GM13976 (cell line): ENCODE measurements around the gene TP53TG3E.
"Not testable (repeated sequence)": the region's sequence is repeated elsewhere in the genome, so short reads cannot be mapped to it uniquely, and the experiment has no call there.

Experiments
- DNase-seq: peaks from one replicate; pipeline ENCODE4 v3.0.0; 2012; ENCODE audit warnings: low spot score
- in situ Hi-C: fragments of 300-500 bp; cut with MboI; formaldehyde crosslinking; loops from one replicate; pipeline ENCODE4 v1.12.0; 2022; ENCODE audit warnings: low sequenced_read_pairs, mixed read lengths, inconsistent platforms; ENCODE audit not compliant: unreplicated experiment

The TP53TG3E gene, protein sequence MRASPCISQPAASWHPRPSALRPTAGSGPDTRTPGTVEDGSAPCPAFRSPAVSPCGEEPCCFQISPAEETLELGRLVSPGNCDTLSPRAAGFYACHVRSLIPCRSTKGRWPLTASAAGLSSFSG

GRCh38 chr16:33304006-33304405 is at the start of gene TP53TG3E:
Gene TP53TG3E (plus strand): TSS chr16:33304306. CDS start chr16:33304374, 68 bp downstream.
- DNase-seq, in situ Hi-C loops: not testable (repeated sequence)

DNA sequence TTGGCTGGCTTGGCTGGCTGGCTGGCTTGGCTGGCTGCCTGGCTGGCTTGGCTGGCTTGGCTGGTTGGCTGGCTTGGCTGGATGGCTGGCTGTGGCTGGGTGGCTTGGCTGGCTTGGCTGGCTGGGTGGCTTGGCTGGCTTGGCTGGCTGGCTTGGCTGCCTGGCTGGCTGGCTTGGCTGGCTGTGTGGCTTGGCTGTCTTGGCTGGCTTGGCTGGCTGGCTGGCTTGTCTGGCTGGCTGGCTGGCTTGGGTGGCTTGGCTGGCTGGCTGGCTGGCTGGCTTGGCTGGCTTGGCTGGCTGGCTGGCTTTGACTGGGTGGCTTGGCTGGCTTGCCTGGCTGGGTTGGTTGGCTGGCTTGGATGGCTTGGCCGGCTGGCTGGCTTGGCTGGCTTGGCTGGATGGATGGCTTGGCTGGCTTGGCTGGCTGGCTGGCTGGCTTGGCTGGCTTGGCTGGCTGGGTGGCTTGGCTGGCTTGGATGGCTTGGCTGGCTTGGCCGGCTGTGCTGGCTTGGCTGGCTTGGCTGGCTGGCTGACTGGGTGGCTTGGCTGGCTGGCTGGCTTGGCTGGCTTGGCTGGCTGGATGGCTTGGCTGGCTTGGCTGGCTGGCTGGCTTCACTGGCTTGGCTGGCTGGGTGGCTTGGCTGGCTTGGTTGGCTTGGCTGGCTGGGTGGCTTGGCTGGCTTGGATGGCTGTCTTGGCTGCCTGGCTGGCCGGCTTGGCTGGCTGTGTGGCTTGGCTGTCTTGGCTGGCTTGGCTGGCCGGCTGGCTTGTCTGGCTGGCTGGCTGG is 32.3 kb downstream of the TP53TG3E start:
- DNase-seq, in situ Hi-C loops: not testable (repeated sequence)

GRCh38 chr16:33337627-33338542 is 33.8 kb downstream of the TP53TG3E start:
- in situ Hi-C loops, DNase-seq: not testable (repeated sequence)

DNA sequence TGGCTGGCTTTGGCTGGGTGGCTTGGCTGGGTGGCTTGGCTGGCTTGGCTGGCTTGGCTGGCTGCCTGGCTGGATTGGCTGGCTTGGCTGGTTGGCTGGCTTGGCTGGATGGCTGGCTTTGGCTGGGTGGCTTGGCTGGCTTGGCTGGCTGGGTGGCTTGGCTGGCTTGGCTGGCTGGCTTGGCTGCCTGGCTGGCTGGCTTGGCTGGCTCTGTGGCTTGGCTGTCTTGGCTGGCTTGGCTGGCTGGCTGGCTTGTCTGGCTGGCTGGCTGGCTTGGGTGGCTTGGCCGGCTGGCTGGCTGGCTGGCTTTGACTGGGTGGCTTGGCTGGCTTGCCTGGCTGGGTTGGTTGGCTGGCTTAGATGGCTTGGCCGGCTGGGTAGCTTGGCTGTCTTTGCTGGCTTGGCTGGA is 34.4 kb downstream of the TP53TG3E start:
- DNase-seq, in situ Hi-C loops: not testable (repeated sequence)

DNA sequence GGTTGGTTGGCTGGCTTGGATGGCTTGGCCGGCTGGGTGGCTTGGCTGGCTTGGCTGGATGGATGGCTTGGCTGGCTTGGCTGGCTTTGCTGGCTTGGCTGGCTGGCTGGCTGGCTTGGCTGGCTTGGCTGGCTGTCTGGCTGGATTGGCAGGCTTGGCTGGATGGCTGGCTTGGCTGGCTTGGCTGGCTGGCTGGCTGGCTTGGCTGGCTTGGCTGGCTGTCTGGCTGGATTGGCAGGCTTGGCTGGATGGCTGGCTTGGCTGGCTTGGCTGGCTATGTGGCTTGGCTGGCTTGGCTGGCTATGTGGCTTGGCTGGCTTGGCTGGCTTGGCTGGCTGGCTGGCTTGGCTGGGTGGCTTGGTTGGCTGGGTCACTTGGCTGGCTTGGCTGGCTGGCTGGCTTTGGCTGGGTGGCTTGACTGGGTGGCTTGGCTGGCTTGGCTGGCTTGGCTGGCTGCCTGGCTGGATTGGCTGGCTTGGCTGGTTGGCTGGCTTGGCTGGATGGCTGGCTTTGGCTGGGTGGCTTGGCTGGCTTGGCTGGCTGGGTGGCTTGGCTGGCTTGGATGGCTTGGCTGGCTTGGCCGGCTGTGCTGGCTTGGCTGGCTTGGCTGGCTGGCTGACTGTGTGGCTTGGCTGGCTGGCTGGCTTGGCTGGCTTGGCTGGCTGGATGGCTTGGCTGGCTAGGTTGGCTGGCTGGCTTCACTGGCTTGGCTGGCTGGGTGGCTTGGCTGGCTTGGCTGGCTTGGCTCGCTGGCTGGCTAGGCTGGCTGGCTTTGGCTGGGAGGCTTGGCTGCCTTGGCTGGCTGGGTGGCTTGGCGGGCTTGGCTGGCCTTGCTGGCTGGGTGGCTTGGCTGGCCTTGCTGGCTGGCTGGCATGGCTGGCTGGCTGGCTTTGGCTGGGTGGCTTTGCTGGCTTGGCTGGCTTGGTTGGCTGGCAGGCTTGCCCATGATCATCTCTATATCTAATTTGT is 35.3 kb downstream of the TP53TG3E start:
- DNase-seq, in situ Hi-C loops: not testable (repeated sequence)
